Stimulated activated naive B cell treated with anti-CD40 and anti-IgM and Interleukin-4, amounts not matched to agents 10 μg/mL and 1 μg/mL and 100 μg/mL, for 72 hours (primary cell): Measurements from ENCODE around the gene GOLGA7B.

Experiments used
- ATAC-seq, 2 donors: fragments of 150-1000 bp; cut with Tn5 transposase; replicated peaks; 2 replicates each; pipeline ENCODE4 v1.10.0; 2021; ENCODE audit warnings: moderate library complexity in 1 of 2
- DNase-seq: peaks from one replicate; pipeline ENCODE4 v3.0.0; 2021
- H3K27ac Mint-ChIP-seq: one replicate; pipeline ENCODE4 v1.8.0; 2022; ENCODE audit warnings: mild to moderate bottlenecking, mixed read lengths
- H3K27me3 Mint-ChIP-seq, 2 donors: one replicate each; pipeline ENCODE4 v1.8.0; 2022; ENCODE audit warnings: mixed read lengths in 2 of 2
- H3K36me3 Mint-ChIP-seq, 2 donors: one replicate each; pipeline ENCODE4 v1.8.0; 2022; ENCODE audit warnings: mixed read lengths in 2 of 2, mild to moderate bottlenecking in 1 of 2
- H3K4me1 Mint-ChIP-seq, 2 donors: one replicate each; pipeline ENCODE4 v1.8.0; 2022; ENCODE audit warnings: mixed read lengths in 2 of 2, mild to moderate bottlenecking in 1 of 2
- H3K4me3 Mint-ChIP-seq, 2 donors: one replicate each; pipeline ENCODE4 v1.8.0; 2022; ENCODE audit warnings: mild to moderate bottlenecking in 2 of 2, mixed read lengths in 2 of 2, moderate library complexity in 1 of 2
- H3K9me3 Mint-ChIP-seq, 2 donors: one replicate each; pipeline ENCODE4 v1.8.0; 2022; ENCODE audit warnings: mixed read lengths in 2 of 2, mild to moderate bottlenecking in 1 of 2

The GOLGA7B gene

GRCh38 chr10:97867220-97867800, 17.7 kb downstream of the GOLGA7B start:
- DNase-seq (no peak), ATAC-seq (no peak)
- Mint-ChIP-seq H3K27ac (no peak overlapping the region), H3K27me3 (peaks cover 18 to 32% of the 10 kb centered on the region in 2 donors), H3K4me3 (no peak overlapping the region), H3K36me3 (no peaks in the 10 kb centered on the region), H3K9me3 (no peaks in the 10 kb centered on the region), H3K4me1 (peaks cover 6 to 8% of the 10 kb centered on the region in 2 donors)

GRCh38 chr10:97868134-97868685, 18.6 kb downstream of the GOLGA7B start:
- DNase-seq (no peak), ATAC-seq (no peak)
- H3K27ac Mint-ChIP-seq: no peak overlapping the region
- H3K36me3 Mint-ChIP-seq: no peaks in the 10 kb centered on the region
- H3K9me3 Mint-ChIP-seq: no peaks in the 10 kb centered on the region
- H3K27me3 Mint-ChIP-seq: peaks cover 12 to 24% of the 10 kb centered on the region in 2 donors
- peaks cover 6 to 8% of the 10 kb centered on the region in 2 donors for H3K4me1 Mint-ChIP-seq
- no peak overlapping the region for H3K4me3 Mint-ChIP-seq

- ATAC-seq (peak; percentile 96 to 99), DNase-seq (peak; percentile 59)
- H3K27ac Mint-ChIP-seq: no peak overlapping the region
- peaks cover 5 to 24% of the 10 kb centered on the region in 2 donors for H3K27me3 Mint-ChIP-seq
- H3K36me3 Mint-ChIP-seq: no peaks in the 10 kb centered on the region
- no peak overlapping the region for H3K4me3 Mint-ChIP-seq
- H3K9me3 Mint-ChIP-seq: no peaks in the 10 kb centered on the region
- H3K4me1 Mint-ChIP-seq: peaks cover 6 to 8% of the 10 kb centered on the region in 2 donors
These were observed 19.7 kb downstream of the GOLGA7B start for GRCh38 chr10:97869091-97870042.

- Mint-ChIP-seq H3K9me3 (no peaks in the 10 kb centered on the region), H3K27ac (no peak overlapping the region), H3K36me3 (no peaks in the 10 kb centered on the region), H3K4me1 (peaks cover 6 to 8% of the 10 kb centered on the region in 2 donors), H3K4me3 (no peak overlapping the region), H3K27me3 (peaks cover 11 to 36% of the 10 kb centered on the region in 2 donors)
- no peak for DNase-seq
- ATAC-seq: no peak
These were observed 21.3 kb downstream of the GOLGA7B start for GRCh38 chr10:97870990-97871389.

- Mint-ChIP-seq H3K4me1 (peaks cover 6 to 8% of the 10 kb centered on the region in 2 donors), H3K9me3 (no peaks in the 10 kb centered on the region), H3K27me3 (peaks cover 11 to 33% of the 10 kb centered on the region in 2 donors), H3K4me3 (no peak overlapping the region), H3K27ac (no peak overlapping the region), H3K36me3 (no peaks in the 10 kb centered on the region)
- DNase-seq (no peak), ATAC-seq (no peak)
These were observed 23.9 kb downstream of the GOLGA7B start for GRCh38 chr10:97873569-97873968.

- peaks cover 4 to 5% of the 10 kb centered on the region in 2 donors for H3K4me1 Mint-ChIP-seq
- H3K27ac Mint-ChIP-seq: no peak overlapping the region
- DNase-seq: no peak
- H3K4me3 Mint-ChIP-seq: no peak overlapping the region
- ATAC-seq: no peak
- peaks cover 15 to 29% of the 10 kb centered on the region in 2 donors for H3K27me3 Mint-ChIP-seq
- peaks cover 0 to 2% of the 10 kb centered on the region in 2 donors for H3K9me3 Mint-ChIP-seq
- no peaks in the 10 kb centered on the region for H3K36me3 Mint-ChIP-seq
These were observed 24.7 kb downstream of the GOLGA7B start for GRCh38 chr10:97874332-97874731.

DNA sequence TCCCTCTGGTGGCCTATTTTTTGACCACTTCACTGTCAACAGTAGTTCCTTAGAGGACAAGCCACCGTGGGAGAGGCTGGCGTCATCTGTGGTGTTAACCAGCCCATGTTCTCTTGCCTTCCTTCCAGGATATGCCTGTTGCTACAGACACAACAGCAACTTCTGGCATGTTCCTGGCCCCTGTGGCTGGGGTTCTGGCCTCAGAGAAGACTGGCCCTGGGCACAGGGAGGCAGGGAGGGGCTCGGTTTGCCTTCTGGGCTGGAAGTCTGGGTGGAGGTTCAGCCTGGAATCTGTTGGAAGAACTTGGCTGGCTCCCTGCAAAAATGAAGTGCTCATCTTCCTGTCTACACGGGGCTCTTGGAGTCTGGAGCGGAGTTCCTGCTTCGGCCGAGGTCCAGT, 25.7 kb downstream of the GOLGA7B start:
- peaks cover 0 to 3% of the 10 kb centered on the region in 2 donors for H3K9me3 Mint-ChIP-seq
- no peak for DNase-seq
- no peak for ATAC-seq
- H3K4me1 Mint-ChIP-seq: no peaks in the 10 kb centered on the region
- H3K27me3 Mint-ChIP-seq: peaks cover 17 to 19% of the 10 kb centered on the region in 2 donors
- no peak overlapping the region for H3K4me3 Mint-ChIP-seq
- H3K27ac Mint-ChIP-seq: no peak overlapping the region
- no peaks in the 10 kb centered on the region for H3K36me3 Mint-ChIP-seq

DNA sequence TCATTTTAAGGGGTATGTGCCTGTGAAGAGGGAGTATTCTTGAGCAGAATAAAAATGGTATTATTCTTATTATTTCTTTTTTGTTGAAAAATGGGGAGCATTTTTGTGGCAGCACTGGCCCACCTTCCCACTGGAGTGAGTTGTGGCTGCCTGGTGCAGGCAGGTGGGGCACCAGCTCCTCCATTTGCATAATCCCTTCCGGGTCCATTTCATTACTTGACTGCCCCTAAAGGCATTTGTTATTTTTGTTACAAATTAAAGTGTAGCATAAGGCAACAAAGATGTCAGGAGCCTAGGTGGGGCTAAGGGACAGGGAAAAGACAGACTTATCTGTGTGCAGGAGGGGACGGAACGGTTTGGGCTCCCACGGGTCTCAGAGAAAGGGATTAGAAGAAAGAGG, 26.8 kb downstream of the GOLGA7B start:
- DNase-seq: no peak
- no peaks in the 10 kb centered on the region for H3K4me1 Mint-ChIP-seq
- no peak overlapping the region for H3K27ac Mint-ChIP-seq
- ATAC-seq: no peak
- peaks cover 0 to 3% of the 10 kb centered on the region in 2 donors for H3K9me3 Mint-ChIP-seq
- H3K36me3 Mint-ChIP-seq: no peaks in the 10 kb centered on the region
- peaks cover 21 to 22% of the 10 kb centered on the region in 2 donors for H3K27me3 Mint-ChIP-seq
- no peak overlapping the region for H3K4me3 Mint-ChIP-seq

DNA sequence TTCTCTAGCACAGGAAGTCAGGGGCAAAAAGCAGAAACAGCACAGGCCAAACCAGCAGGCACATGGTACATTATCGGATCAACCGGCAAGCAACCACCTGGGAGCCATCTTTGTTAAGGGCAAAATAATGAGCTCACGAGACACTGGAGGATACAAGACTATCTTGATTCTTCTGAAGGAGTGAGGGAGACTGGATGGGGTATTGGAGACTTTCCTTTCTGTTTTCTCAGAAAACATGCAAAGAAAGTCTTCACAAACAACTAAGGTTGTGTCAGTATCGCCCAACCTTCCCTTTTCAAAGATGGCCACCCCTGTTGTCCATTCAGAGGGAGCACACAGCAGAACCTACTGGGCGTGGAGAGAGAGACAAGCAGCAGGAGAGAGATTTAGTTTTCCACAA, 29.6 kb downstream of the GOLGA7B start:
- Mint-ChIP-seq H3K4me3 (no peak overlapping the region), H3K36me3 (no peaks in the 10 kb centered on the region), H3K4me1 (no peaks in the 10 kb centered on the region), H3K27me3 (peaks cover 30 to 31% of the 10 kb centered on the region in 2 donors), H3K27ac (no peak overlapping the region), H3K9me3 (peaks cover 0 to 3% of the 10 kb centered on the region in 2 donors)
- DNase-seq (no peak), ATAC-seq (no peak)

DNA sequence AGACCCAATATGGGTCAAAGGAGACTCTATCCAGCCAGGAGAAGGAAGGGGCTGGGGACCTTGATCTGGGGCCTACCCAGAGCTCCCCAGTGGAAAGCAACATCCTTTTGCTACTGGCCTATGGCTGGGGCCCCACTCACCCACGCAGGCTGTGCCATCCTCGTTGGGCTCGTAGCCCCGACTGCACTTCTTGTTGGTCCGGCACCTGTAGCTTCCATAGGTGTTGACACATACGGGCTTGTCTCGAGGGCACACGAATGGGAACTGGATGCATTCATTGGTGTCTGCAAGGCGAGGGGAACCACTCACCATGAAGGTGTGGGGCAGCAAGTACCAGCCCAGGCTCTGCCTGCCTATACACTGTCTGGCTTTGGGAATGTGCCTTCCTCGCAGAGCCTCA, 30.5 kb downstream of the GOLGA7B start:
- H3K4me1 Mint-ChIP-seq: no peaks in the 10 kb centered on the region
- peaks cover 25% of the 10 kb centered on the region in 2 donors for H3K27me3 Mint-ChIP-seq
- H3K9me3 Mint-ChIP-seq: peaks cover 0 to 3% of the 10 kb centered on the region in 2 donors
- no peak for ATAC-seq
- no peak for DNase-seq
- H3K4me3 Mint-ChIP-seq: no peak overlapping the region
- no peak overlapping the region for H3K27ac Mint-ChIP-seq
- H3K36me3 Mint-ChIP-seq: no peaks in the 10 kb centered on the region

GRCh38 chr10:97882142-97883091, 32.8 kb downstream of the GOLGA7B start:
- Mint-ChIP-seq H3K36me3 (no peaks in the 10 kb centered on the region), H3K4me1 (no peaks in the 10 kb centered on the region), H3K4me3 (no peak overlapping the region), H3K9me3 (peaks cover 0 to 3% of the 10 kb centered on the region in 2 donors), H3K27me3 (peaks cover 17 to 20% of the 10 kb centered on the region in 2 donors), H3K27ac (no peak overlapping the region)
- ATAC-seq (peak in 1 of 2 donors; percentile 48), DNase-seq (peak; percentile 9)

DNA sequence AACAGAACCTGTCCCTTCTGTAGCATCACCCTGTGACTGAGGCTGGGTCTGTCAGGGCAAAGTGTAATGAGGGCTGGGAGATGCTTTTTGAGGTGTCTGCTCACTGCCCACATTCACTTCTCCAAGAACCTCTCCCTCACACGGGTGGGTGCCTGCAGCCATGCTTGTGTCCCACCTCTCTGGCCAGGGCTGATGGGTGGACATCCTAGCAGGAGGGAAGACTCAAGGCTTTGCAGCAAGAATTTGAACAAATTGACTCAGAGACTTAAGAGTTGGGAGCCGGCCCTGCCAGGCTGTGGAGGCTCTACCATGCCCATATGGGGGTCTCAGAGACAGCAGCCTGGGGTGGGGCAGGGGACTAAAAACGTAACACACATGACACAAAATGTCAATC, 33.4 kb downstream of the GOLGA7B start:
- DNase-seq (no peak), ATAC-seq (no peak)
- Mint-ChIP-seq H3K4me1 (no peaks in the 10 kb centered on the region), H3K27me3 (peaks cover 17 to 22% of the 10 kb centered on the region in 2 donors), H3K27ac (no peak overlapping the region), H3K36me3 (no peaks in the 10 kb centered on the region), H3K4me3 (no peak overlapping the region), H3K9me3 (peaks cover 0 to 3% of the 10 kb centered on the region in 2 donors)

DNA sequence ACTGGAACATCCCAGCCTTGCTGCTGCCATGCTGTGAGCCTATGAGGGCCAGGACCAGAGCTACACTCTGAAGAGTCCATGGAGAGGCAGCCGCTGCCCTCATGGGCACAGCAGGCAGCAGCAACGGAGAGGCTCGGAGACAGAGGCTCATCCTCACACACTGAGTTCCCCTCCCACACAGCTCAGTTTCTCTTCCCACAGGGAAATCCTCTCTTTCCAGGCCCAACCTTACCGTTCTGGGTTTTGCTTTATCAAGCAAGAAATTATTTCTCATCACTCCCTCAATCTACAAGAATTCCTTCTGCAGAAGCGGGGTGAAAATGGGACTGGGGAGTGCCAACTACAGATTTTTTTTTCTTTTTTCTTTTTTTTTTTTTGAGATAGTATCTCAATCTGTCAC, 36.6 kb downstream of the GOLGA7B start:
- Mint-ChIP-seq H3K4me1 (no peaks in the 10 kb centered on the region), H3K9me3 (no peaks in the 10 kb centered on the region), H3K4me3 (no peak overlapping the region), H3K27me3 (peaks cover 11 to 20% of the 10 kb centered on the region in 2 donors), H3K36me3 (no peaks in the 10 kb centered on the region), H3K27ac (no peak overlapping the region)
- DNase-seq (no peak), ATAC-seq (no peak)

- DNase-seq (no peak), ATAC-seq (no peak)
- no peak overlapping the region for H3K4me3 Mint-ChIP-seq
- H3K4me1 Mint-ChIP-seq: no peaks in the 10 kb centered on the region
- no peak overlapping the region for H3K27ac Mint-ChIP-seq
- peaks cover 2 to 17% of the 10 kb centered on the region in 2 donors for H3K27me3 Mint-ChIP-seq
- no peaks in the 10 kb centered on the region for H3K9me3 Mint-ChIP-seq
- no peaks in the 10 kb centered on the region for H3K36me3 Mint-ChIP-seq
These were observed 37.8 kb downstream of the GOLGA7B start for GRCh38 chr10:97887399-97887798.
